Liver (tissue), 9 donors: ENCODE data around the gene RNF187. TPM values are rescaled to one million over a fixed set of nuclear protein-coding genes. Genes with fewer than 3 reads are reported as not detected.

Experiments used
- DNase-seq: peaks from one replicate; pipeline ENCODE4 v3.0.0-alpha.2; 2017; ENCODE audit warnings: low spot score
- H3K27ac ChIP-seq, 2 donors: one replicate each; pipeline ENCODE4 v1.7.0; 2013; ENCODE audit warnings: inconsistent platforms in 2 of 2, low read length in 2 of 2, control low read depth in 1 of 2, low read depth in 1 of 2, mild to moderate bottlenecking in 1 of 2
- H3K27me3 ChIP-seq, 4 donors: one replicate each; pipeline versions ENCODE4 v1.6.1 to v1.7.0; 2013; ENCODE audit warnings: low read length in 3 of 4, inconsistent platforms in 1 of 4, mild to moderate bottlenecking in 1 of 4, moderate library complexity in 1 of 4; ENCODE audit not compliant: control insufficient read depth in 4 of 4, insufficient read depth in 4 of 4
- H3K36me3 ChIP-seq, 4 donors: one replicate each; pipeline versions ENCODE4 v1.6.1 to v1.7.0; 2013; ENCODE audit warnings: low read length in 3 of 4, mild to moderate bottlenecking in 3 of 4, low read depth in 1 of 4, moderate library complexity in 1 of 4; ENCODE audit not compliant: control insufficient read depth in 4 of 4, insufficient read depth in 3 of 4
- H3K4me1 ChIP-seq, 4 donors: one replicate each; pipeline versions ENCODE4 v1.6.1 to v1.7.0; 2013; ENCODE audit warnings: low read length in 3 of 4, mild to moderate bottlenecking in 3 of 4, moderate library complexity in 1 of 4; ENCODE audit not compliant: control insufficient read depth in 4 of 4, insufficient read depth in 4 of 4
- H3K4me3 ChIP-seq, 3 donors: one replicate each; pipeline versions ENCODE4 v1.6.1 to v1.7.0; 2013; ENCODE audit warnings: low read length in 3 of 3, control low read depth in 1 of 3, low read depth in 1 of 3, mild to moderate bottlenecking in 1 of 3
- H3K9ac ChIP-seq, 2 donors: one replicate each; pipeline ENCODE4 v1.7.0; 2013; ENCODE audit warnings: low read length in 2 of 2, mild to moderate bottlenecking in 2 of 2, moderate library complexity in 2 of 2, control low read depth in 1 of 2, low read depth in 1 of 2
- H3K9me3 ChIP-seq, 4 donors: one replicate each; pipeline versions ENCODE4 v1.6.1 to v1.7.0; 2013; ENCODE audit warnings: low read length in 3 of 4; ENCODE audit not compliant: control insufficient read depth in 4 of 4
- ATF3 ChIP-seq: IDR thresholded peaks from 2 replicates; pipeline ENCODE4 v1.6.1; 2016; ENCODE audit warnings: antibody characterized with exemption
- FOXA1 ChIP-seq: IDR thresholded peaks from 2 replicates; pipeline ENCODE4 v1.6.1; 2016; ENCODE audit warnings: antibody characterized with exemption
- FOXA2 ChIP-seq: IDR thresholded peaks from 2 replicates; pipeline ENCODE4 v1.6.1; 2016; ENCODE audit warnings: antibody characterized with exemption
- GABPA ChIP-seq, 2 donors: IDR thresholded peaks in 1 of 2; conservative IDR thresholded peaks in 1 of 2; 2 replicates each; pipeline ENCODE4 v1.6.1; 2016; ENCODE audit warnings: antibody characterized with exemption in 2 of 2, mild to moderate bottlenecking in 1 of 2, moderate library complexity in 1 of 2
- HNF4A ChIP-seq, 2 donors: conservative IDR thresholded peaks; 2 replicates each; pipeline ENCODE4 v1.6.1; 2016; ENCODE audit warnings: antibody characterized with exemption in 2 of 2, mild to moderate bottlenecking in 2 of 2
- HNF4G ChIP-seq: IDR thresholded peaks from 2 replicates; pipeline ENCODE4 v1.6.1; 2016; ENCODE audit warnings: antibody characterized with exemption
- RAD21 ChIP-seq, 2 donors: IDR thresholded peaks; 2 replicates each; pipeline ENCODE4 v1.6.1; 2016; ENCODE audit warnings: antibody characterized with exemption in 2 of 2, mild to moderate bottlenecking in 2 of 2
- REST ChIP-seq: IDR thresholded peaks from 2 replicates; pipeline ENCODE4 v1.6.1; 2016; ENCODE audit warnings: antibody characterized with exemption, mild to moderate bottlenecking
- RXRA ChIP-seq, 2 donors: IDR thresholded peaks; 2 replicates each; pipeline ENCODE4 v1.6.1; 2017 to 2018; ENCODE audit warnings: antibody characterized with exemption in 2 of 2, mild to moderate bottlenecking in 1 of 2
- SP1 ChIP-seq: IDR thresholded peaks from 2 replicates; pipeline ENCODE4 v1.6.1; 2018; ENCODE audit warnings: antibody characterized with exemption, mild to moderate bottlenecking
- TAF1 ChIP-seq: conservative IDR thresholded peaks from 2 replicates; pipeline ENCODE4 v1.6.1; 2016; ENCODE audit warnings: antibody characterized with exemption, mild to moderate bottlenecking
- YY1 ChIP-seq: IDR thresholded peaks from 2 replicates; pipeline ENCODE4 v1.6.1; 2016; ENCODE audit warnings: antibody characterized with exemption, mild to moderate bottlenecking
- WGBS: extraction: QIAGEN DNeasy Blood & Tissue Kit; methylation state at CpG from one replicate; pipeline ENCODE4 v1.1.7; 2013; 5-methylcytosine and 5-hydroxymethylcytosine counted together
- polyA plus RNA-seq, 2 donors: library from polyadenylated mRNA; stranded (reverse) in 1 of 2; unstranded in 1 of 2; fragments of 200-250 nt in 1 of 2; fragments of >200 nt in 1 of 2; fragmentation: Nextera tagmentation in 1 of 2; extraction: Ambion mirVana in 1 of 2; gene quantifications; one replicate each; pipeline versions ENCODE4 v1.2.1 to v1.2.3, GENCODE V29; 2013 to 2015
- total RNA-seq, 2 donors: library from RNA; depleted of rRNA; stranded (reverse); fragments of >200 nt; gene quantifications; one replicate each; pipeline ENCODE4 v1.2.3, GENCODE V29; 2014
- TF ChIP-seq, protein P1 (sequence below): IDR thresholded peaks from 2 replicates; pipeline ENCODE4 v1.6.1; 2016; ENCODE audit warnings: antibody characterized with exemption
- TF ChIP-seq, protein P2 (sequence below): IDR thresholded peaks from 2 replicates; pipeline ENCODE4 v1.6.1; 2016; ENCODE audit warnings: antibody characterized with exemption
- TF ChIP-seq, protein P3 (sequence below): fragments of 150-350 bp; IDR thresholded peaks from 2 replicates; pipeline ENCODE4 v1.5.1; 2017; ENCODE audit warnings: improper control_type of control experiment, low read depth, low read length; ENCODE audit not compliant: missing input control
- donor health status: healthy.
- donor health status: healthy.
- donor health status: healthy.
- donor health status: healthy.
- donor health status: healthy.

Gene RNF187
- total and polyA plus RNA-seq, 4 donors: 18.7 to 32.0 (median 23.5) TPM

GRCh38 chr1:228542376-228542775, 55.2 kb downstream of the RNF187 start (continued):
- TF ChIP-seq, protein P1, sequence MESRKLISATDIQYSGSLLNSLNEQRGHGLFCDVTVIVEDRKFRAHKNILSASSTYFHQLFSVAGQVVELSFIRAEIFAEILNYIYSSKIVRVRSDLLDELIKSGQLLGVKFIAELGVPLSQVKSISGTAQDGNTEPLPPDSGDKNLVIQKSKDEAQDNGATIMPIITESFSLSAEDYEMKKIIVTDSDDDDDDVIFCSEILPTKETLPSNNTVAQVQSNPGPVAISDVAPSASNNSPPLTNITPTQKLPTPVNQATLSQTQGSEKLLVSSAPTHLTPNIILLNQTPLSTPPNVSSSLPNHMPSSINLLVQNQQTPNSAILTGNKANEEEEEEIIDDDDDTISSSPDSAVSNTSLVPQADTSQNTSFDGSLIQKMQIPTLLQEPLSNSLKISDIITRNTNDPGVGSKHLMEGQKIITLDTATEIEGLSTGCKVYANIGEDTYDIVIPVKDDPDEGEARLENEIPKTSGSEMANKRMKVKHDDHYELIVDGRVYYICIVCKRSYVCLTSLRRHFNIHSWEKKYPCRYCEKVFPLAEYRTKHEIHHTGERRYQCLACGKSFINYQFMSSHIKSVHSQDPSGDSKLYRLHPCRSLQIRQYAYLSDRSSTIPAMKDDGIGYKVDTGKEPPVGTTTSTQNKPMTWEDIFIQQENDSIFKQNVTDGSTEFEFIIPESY: no peak
- TF ChIP-seq ATF3: no peak

DNA sequence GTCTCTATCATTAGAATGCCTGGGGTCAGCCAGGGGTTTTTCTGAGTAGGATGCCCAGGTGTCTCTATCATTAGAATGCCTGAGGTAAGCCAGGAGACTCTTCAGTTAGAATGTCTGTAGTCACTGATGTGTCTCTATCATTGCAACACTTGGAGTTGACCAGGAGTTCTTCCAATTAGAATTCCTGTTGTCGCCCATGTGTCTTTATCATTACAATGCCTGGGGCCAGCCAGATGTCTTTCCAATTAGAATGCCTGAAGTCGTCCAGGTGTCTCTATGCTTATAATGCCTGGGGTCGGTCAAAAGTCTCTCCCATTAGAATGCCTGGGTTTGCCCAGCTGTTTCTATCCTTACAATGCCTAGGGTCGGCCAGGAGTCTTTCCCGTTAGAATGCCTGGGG, 55.8 kb downstream of the RNF187 start:
- WGBS: 53% methylated on average over 5 of the region's 5 CpGs
- Histone ChIP-seq H3K9me3 (no peaks in the 10 kb centered on the region), H3K4me1 (no peaks in the 10 kb centered on the region), H3K27me3 (no peaks in the 10 kb centered on the region), H3K36me3 (no peaks in the 10 kb centered on the region), H3K9ac (no peak overlapping the region), H3K4me3 (no peak overlapping the region), H3K27ac (no peak overlapping the region)
- no peak for TF ChIP-seq SP1
- no peak for TF ChIP-seq GABPA (IDR thresholded peaks at IDR 0.05 in 1 of 2, conservative IDR thresholded peaks at IDR 0.05 in 1 of 2)
- no peak for TF ChIP-seq RAD21 (IDR thresholded peaks at IDR 0.05)
- TF ChIP-seq, protein P1: no peak
- TF ChIP-seq HNF4A (conservative IDR thresholded peaks at IDR 0.05): no peak
- TF ChIP-seq, protein P2, sequence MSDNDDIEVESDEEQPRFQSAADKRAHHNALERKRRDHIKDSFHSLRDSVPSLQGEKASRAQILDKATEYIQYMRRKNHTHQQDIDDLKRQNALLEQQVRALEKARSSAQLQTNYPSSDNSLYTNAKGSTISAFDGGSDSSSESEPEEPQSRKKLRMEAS: no peak
- TF ChIP-seq YY1: no peak
- TF ChIP-seq REST: no peak
- no peak for TF ChIP-seq RXRA (IDR thresholded peaks at IDR 0.05)
- no peak for TF ChIP-seq FOXA2
- no peak for TF ChIP-seq ATF3
- no peak for TF ChIP-seq FOXA1
- TF ChIP-seq TAF1: no peak
- TF ChIP-seq HNF4G: no peak
- TF ChIP-seq, protein P3, sequence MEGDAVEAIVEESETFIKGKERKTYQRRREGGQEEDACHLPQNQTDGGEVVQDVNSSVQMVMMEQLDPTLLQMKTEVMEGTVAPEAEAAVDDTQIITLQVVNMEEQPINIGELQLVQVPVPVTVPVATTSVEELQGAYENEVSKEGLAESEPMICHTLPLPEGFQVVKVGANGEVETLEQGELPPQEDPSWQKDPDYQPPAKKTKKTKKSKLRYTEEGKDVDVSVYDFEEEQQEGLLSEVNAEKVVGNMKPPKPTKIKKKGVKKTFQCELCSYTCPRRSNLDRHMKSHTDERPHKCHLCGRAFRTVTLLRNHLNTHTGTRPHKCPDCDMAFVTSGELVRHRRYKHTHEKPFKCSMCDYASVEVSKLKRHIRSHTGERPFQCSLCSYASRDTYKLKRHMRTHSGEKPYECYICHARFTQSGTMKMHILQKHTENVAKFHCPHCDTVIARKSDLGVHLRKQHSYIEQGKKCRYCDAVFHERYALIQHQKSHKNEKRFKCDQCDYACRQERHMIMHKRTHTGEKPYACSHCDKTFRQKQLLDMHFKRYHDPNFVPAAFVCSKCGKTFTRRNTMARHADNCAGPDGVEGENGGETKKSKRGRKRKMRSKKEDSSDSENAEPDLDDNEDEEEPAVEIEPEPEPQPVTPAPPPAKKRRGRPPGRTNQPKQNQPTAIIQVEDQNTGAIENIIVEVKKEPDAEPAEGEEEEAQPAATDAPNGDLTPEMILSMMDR: no peak
- no peak for DNase-seq
